ENCODE data around the gene KIF21B. TPM values are rescaled to one million over a fixed set of nuclear protein-coding genes. Genes with fewer than 3 reads are reported as not detected.

The KIF21B gene
- total and polyA plus RNA-seq, 2 experiments from 2014 or later = 4.6 to 34.3 TPM

DNA sequence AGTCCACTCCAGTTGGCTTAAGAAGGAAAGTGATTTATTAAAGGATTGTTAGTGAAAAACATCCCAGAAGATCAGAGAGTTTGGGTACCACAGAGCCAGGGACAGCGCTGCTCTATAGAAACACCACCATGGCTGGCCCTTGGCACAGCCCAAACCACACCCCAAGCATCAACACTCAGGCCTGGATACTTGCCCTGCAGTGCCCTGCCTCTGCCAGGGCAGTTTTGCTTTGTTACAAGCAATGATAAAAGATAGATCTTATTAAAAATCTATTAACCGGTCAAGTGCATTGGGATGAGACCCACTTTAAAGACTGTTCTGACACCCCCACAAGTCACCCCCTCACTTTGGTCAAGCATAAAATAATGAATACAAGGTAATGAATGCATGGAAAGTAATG is 56.6 kb downstream of the KIF21B start:
- no peak overlapping the region for H3K4me2 ChIP-seq
- no peaks in the 10 kb centered on the region for H3F3A ChIP-seq (replicated peaks; ENCODE audit: low read depth)
- no peak overlapping the region for H3K4me3 ChIP-seq
- no peak for TF ChIP-seq REST (IDR thresholded peaks at IDR 0.05; ENCODE audit: unreplicated experiment)
- no peak for TF ChIP-seq ZNF114 (CRISPR knock-in tag; IDR thresholded peaks at IDR 0.05)
- no peak for TF ChIP-seq CTCF (conservative IDR thresholded peaks at IDR 0.05; ENCODE audit: low read depth in 2 of 2)
- TF ChIP-seq CREB1 (CRISPR knock-in tag; IDR thresholded peaks at IDR 0.05; ENCODE audit: low read depth) = no peak
- TF ChIP-seq EZH2phosphoT487 (IDR thresholded peaks at IDR 0.05; ENCODE audit: unreplicated experiment) = no peak
- TF ChIP-seq JUNB (IDR thresholded peaks at IDR 0.05; ENCODE audit: unreplicated experiment) = no peak
- no peak for TF ChIP-seq POLR2AphosphoS5 (IDR thresholded peaks at IDR 0.05; ENCODE audit: low read depth)
- TF ChIP-seq STAT1 (IDR thresholded peaks at IDR 0.05; ENCODE audit: unreplicated experiment) = no peak
- no peak for TF ChIP-seq ETS1 (IDR thresholded peaks at IDR 0.05)
- no peak for TF ChIP-seq EZH2 (IDR thresholded peaks at IDR 0.05; ENCODE audit: low read depth, unreplicated experiment)
- TF ChIP-seq ZNF462 (CRISPR knock-in tag; IDR thresholded peaks at IDR 0.05) = no peak
- no peak for TF ChIP-seq NANOG (IDR thresholded peaks at IDR 0.05; ENCODE audit: borderline replicate concordance)
- no peak for TF ChIP-seq ZNF331 (CRISPR knock-in tag; IDR thresholded peaks at IDR 0.05; ENCODE audit: low read depth)
- DNase-seq (ENCODE audit: low spot score) (no peak), ATAC-seq (no peak)
- H4K20me1 ChIP-seq (replicated peaks; ENCODE audit: insufficient read depth) = no peaks in the 10 kb centered on the region
- H2AFZ ChIP-seq = no peak overlapping the region
- no peaks in the 10 kb centered on the region for H3K79me2 ChIP-seq (replicated peaks; ENCODE audit: insufficient read depth)
- no peak overlapping the region for H3K27ac ChIP-seq (ENCODE audit: low read depth)
- H3K4me3 Mint-ChIP-seq = no peak overlapping the region
- peaks cover 7% of the 10 kb centered on the region; the same call in 2 of the 3 replicates for H3K4me1 Mint-ChIP-seq
- H3K27ac Mint-ChIP-seq = no peak overlapping the region
- H3K27me3 ChIP-seq (ENCODE audit: insufficient read depth) = no peaks in the 10 kb centered on the region
- H3K9me3 Mint-ChIP-seq = no peaks in the 10 kb centered on the region; the same call in 2 of the 3 replicates
- H3K4me1 ChIP-seq (ENCODE audit: insufficient read depth) = no peaks in the 10 kb centered on the region
- no peaks in the 10 kb centered on the region for H3K36me3 ChIP-seq (ENCODE audit: insufficient read depth)
- no peaks in the 10 kb centered on the region for H3K9me2 ChIP-seq (ENCODE audit: insufficient read depth)
- H3K27me3 Mint-ChIP-seq (ENCODE audit: insufficient read depth, low read depth, poor library complexity) = peaks cover 2% of the 10 kb centered on the region
- H3K36me3 Mint-ChIP-seq (ENCODE audit: low read depth) = peaks cover 3% of the 10 kb centered on the region; the same call in 2 of the 3 replicates

All from GM23338 (cell line).